Colonic mucosa (tissue), 4 donors: ENCODE data around the gene SLC26A4. TPM values are rescaled to one million over a fixed set of nuclear protein-coding genes. Genes with fewer than 3 reads are reported as not detected.

ENCODE experiments used
- DNase-seq: peaks from one replicate; pipeline ENCODE4 v3.0.0-alpha.2; 2020
- H3K27ac ChIP-seq: fragments of 200-600 bp; one replicate; pipeline ENCODE4 v1.8.0; 2021
- H3K27me3 ChIP-seq: fragments of 200-600 bp; one replicate; pipeline ENCODE4 v1.8.0; 2021
- H3K36me3 ChIP-seq: fragments of 200-600 bp; one replicate; pipeline ENCODE4 v1.8.0; 2021
- H3K4me1 ChIP-seq: fragments of 200-600 bp; one replicate; pipeline ENCODE4 v1.8.0; 2021; ENCODE audit warnings: mild to moderate bottlenecking
- H3K4me3 ChIP-seq: fragments of 200-600 bp; one replicate; pipeline ENCODE4 v1.8.0; 2021
- H3K9ac ChIP-seq, 2 donors: one replicate each; pipeline ENCODE4 v1.7.0; 2013; ENCODE audit warnings: control low read depth in 2 of 2, low read depth in 2 of 2, low read length in 2 of 2
- H3K9me3 ChIP-seq: fragments of 200-600 bp; one replicate; pipeline ENCODE4 v1.8.0; 2021
- intact Hi-C: fragments of 100-400 bp; cut with DNase I; formaldehyde crosslinking; loops from one replicate; pipeline ENCODE4 v1.14.1; 2022
- total RNA-seq, 2 donors: library from RNA; stranded (reverse); fragmentation: NEBNext Ultra II Directional in 1 of 2; extraction: Animal tissue kit (Norgen Biotek cat#: 25700) in 1 of 2; gene quantifications; one replicate each; pipeline ENCODE4 v1.2.1, GENCODE V29; 2021
- TF ChIP-seq, protein P1 (sequence below): fragments of 200-600 bp; IDR thresholded peaks from one replicate; pipeline ENCODE4 v1.8.0; 2022; ENCODE audit warnings: antibody characterized with exemption, mild to moderate bottlenecking
- donor health status: healthy.
- donor health status: DM: no; HTN: no; CAD: no.
- donor health status: DM: no; HTN: no; CAD: no.

SLC26A4 gene
- total RNA-seq, 2 donors from 2014 or later, result 0.32 to 0.59 TPM

DNA sequence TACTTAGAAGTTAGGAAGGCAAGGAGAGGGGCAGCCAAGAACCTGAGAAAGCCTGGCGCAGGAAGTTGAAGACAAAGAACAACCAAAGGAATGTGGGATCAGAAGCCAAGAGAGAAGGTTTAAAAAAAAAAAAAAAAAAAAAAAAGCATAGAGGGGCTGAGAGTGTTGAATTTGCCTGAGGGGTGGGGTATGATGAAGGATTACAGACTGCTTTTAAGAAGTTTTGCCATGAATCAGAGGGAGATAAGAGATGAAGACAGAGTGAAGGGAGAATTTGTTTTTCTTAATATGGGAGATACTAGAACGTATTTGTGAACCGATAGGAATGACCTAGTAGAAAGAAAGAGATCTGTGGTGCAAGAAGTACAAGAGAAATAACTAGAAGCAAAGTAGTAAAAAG lies 6.7 kb downstream of the SLC26A4 start:
- TF ChIP-seq, protein P1, sequence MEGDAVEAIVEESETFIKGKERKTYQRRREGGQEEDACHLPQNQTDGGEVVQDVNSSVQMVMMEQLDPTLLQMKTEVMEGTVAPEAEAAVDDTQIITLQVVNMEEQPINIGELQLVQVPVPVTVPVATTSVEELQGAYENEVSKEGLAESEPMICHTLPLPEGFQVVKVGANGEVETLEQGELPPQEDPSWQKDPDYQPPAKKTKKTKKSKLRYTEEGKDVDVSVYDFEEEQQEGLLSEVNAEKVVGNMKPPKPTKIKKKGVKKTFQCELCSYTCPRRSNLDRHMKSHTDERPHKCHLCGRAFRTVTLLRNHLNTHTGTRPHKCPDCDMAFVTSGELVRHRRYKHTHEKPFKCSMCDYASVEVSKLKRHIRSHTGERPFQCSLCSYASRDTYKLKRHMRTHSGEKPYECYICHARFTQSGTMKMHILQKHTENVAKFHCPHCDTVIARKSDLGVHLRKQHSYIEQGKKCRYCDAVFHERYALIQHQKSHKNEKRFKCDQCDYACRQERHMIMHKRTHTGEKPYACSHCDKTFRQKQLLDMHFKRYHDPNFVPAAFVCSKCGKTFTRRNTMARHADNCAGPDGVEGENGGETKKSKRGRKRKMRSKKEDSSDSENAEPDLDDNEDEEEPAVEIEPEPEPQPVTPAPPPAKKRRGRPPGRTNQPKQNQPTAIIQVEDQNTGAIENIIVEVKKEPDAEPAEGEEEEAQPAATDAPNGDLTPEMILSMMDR, result no peak
- Histone ChIP-seq H3K4me1 (no peaks in the 10 kb centered on the region), H3K27me3 (peaks cover under 1% of the 10 kb centered on the region), H3K9me3 (no peaks in the 10 kb centered on the region), H3K9ac (no peak overlapping the region), H3K4me3 (no peak overlapping the region), H3K27ac (no peak overlapping the region), H3K36me3 (no peaks in the 10 kb centered on the region)
- DNase-seq, result no peak
- intact Hi-C loops, result no loop called here

DNA sequence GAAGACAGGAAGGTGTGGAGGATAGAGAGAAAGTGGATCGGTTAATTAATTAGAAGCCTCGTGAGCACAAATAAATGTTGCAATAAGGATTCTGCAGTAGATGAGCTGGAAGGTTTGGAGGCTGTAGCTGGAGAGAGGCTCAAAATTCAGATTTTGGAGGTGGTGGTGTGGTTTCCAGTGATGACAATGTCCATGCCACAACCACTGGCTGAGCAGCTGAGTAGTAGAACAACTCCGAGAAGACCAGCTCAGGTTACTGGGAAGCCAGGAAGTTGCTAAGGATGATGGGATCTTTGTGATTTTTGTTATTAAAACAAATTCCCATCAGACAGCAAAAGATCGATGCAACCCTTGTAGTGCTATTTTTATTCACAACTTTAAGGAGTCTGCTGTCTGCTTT lies 7.7 kb downstream of the SLC26A4 start:
- Histone ChIP-seq H3K27me3 (no peaks in the 10 kb centered on the region), H3K4me3 (no peak overlapping the region), H3K4me1 (no peaks in the 10 kb centered on the region), H3K9ac (no peak overlapping the region), H3K9me3 (no peaks in the 10 kb centered on the region), H3K36me3 (no peaks in the 10 kb centered on the region), H3K27ac (no peak overlapping the region)
- DNase-seq, result no peak
- TF ChIP-seq, protein P1, result no peak
- intact Hi-C loops, result no loop called here

DNA sequence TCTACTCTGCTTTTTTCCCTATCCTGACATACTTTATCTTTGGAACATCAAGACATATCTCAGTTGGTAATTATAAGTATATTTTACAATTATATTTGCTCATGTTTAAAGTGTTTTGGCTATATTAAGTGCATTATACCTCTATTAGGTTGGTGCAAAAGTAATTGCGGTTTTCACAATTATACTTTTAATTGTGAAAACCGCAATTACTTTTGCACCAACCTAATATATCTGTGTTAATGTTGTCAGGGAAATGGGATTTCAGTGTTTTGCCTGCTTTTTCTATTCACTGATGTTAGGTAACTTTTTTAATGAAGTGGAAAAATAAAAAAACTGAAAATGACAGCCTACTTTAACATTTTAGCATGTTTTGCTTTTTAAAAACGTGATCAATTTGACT lies 11.6 kb downstream of the SLC26A4 start:
- H3K27me3 ChIP-seq, result no peaks in the 10 kb centered on the region
- no peaks in the 10 kb centered on the region for H3K36me3 ChIP-seq
- H3K27ac ChIP-seq, result no peak overlapping the region
- DNase-seq, result no peak
- intact Hi-C loops, result no loop called here
- no peaks in the 10 kb centered on the region for H3K9me3 ChIP-seq
- H3K9ac ChIP-seq, result no peak overlapping the region
- TF ChIP-seq, protein P1, result no peak
- no peaks in the 10 kb centered on the region for H3K4me1 ChIP-seq
- H3K4me3 ChIP-seq, result no peak overlapping the region

DNA sequence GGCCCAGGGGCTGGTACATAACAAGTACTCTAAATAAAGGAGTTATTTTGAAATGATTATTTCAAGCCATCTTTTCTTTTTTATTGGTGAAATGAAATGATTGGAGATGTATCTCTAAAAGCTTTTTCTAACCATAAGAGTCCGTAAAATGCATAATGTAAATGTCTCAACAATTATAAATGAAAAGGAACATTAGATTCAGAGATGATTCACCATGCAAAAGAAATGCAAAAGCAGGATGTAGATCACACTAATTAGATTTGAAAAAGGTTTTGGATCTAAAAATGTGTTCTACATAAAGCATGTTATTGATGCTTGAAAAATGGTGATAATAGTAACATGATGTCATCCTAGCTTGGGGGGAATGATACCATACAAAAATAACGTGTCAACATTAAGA lies 15.6 kb downstream of the SLC26A4 start:
- H3K27me3 ChIP-seq, result no peaks in the 10 kb centered on the region

DNA sequence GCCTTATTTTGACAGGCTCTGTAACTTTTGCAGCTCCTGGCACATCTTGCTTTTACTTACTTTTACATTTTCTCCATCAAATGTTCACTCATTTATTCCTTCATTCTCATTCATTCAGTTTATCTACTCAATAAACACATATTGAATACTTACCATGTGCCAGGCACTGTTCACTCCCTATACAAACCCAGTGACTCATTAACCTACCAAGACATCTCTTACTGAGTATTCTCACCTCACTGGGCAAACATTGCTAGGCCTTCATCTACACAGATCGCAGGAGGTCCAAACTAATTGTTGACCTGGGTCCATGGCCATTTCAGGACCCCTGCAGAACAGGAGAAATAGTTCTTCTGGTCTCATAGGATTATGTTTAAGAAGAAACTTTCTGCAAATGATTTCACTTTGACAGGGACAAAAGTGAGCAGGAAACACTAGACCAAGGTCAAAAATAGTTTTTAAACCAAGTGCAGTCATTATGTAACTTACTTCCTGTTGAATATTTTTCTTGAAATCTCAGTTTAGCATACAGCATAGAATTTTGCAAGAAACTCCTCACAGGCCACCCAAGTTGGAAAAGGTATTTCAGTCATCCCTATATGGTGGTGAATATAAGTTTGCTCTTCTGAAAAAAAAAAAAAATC lies 17.6 kb downstream of the SLC26A4 start:
- no peak overlapping the region for H3K4me3 ChIP-seq
- no peaks in the 10 kb centered on the region for H3K36me3 ChIP-seq
- intact Hi-C loops, result no loop called here
- no peak overlapping the region for H3K27ac ChIP-seq
- no peak overlapping the region for H3K9ac ChIP-seq
- TF ChIP-seq, protein P1, result no peak
- no peaks in the 10 kb centered on the region for H3K4me1 ChIP-seq
- no peaks in the 10 kb centered on the region for H3K27me3 ChIP-seq
- DNase-seq, result no peak
- no peaks in the 10 kb centered on the region for H3K9me3 ChIP-seq

More for the DNA sequence above, 15.6 kb downstream of the SLC26A4 start:
- Histone ChIP-seq H3K9me3 (no peaks in the 10 kb centered on the region), H3K4me1 (no peaks in the 10 kb centered on the region), H3K9ac (no peak overlapping the region), H3K4me3 (no peak overlapping the region), H3K36me3 (no peaks in the 10 kb centered on the region), H3K27ac (no peak overlapping the region)
- no peak for DNase-seq
- intact Hi-C loops, result no loop called here
- TF ChIP-seq, protein P1, result no peak
